T-helper 17 cell (primary cell): ENCODE results near the gene C1orf115. TPM values are rescaled to one million over a fixed set of nuclear protein-coding genes. Genes with fewer than 3 reads are reported as not detected.

Experiments used
- ATAC-seq: fragments of 150-1000 bp; cut with Tn5 transposase; 2 replicates; pipeline ENCODE4 v1.10.0; 2021; ENCODE audit warnings: mild to moderate bottlenecking, moderate library complexity
- DNase-seq, 3 donors: peaks; one replicate each; pipeline versions ENCODE4 v3.0.0 to v3.0.0-alpha.2; 2020 to 2021
- H3K9me3 ChIP-seq: one replicate; pipeline ENCODE4 v1.7.0; 2013; ENCODE audit warnings: low read length, mild to moderate bottlenecking; ENCODE audit not compliant: control insufficient read depth, poor library complexity, severe bottlenecking
- H3K27ac Mint-ChIP-seq: one replicate; pipeline ENCODE4 v1.8.0; 2022; ENCODE audit warnings: mild to moderate bottlenecking, moderate library complexity, mixed read lengths
- H3K27me3 Mint-ChIP-seq: one replicate; pipeline ENCODE4 v1.8.0; 2022; ENCODE audit warnings: mixed read lengths
- H3K36me3 Mint-ChIP-seq: one replicate; pipeline ENCODE4 v1.8.0; 2022; ENCODE audit warnings: low read depth, mixed read lengths
- H3K4me1 Mint-ChIP-seq: one replicate; pipeline ENCODE4 v1.8.0; 2022; ENCODE audit warnings: mild to moderate bottlenecking, mixed read lengths
- H3K4me3 Mint-ChIP-seq: one replicate; pipeline ENCODE4 v1.8.0; 2022; ENCODE audit warnings: mild to moderate bottlenecking, moderate library complexity, mixed read lengths
- total RNA-seq, 4 donors: library from RNA in 2 of 4; stranded (reverse) in 2 of 4; gene quantifications; one replicate each; pipeline ENCODE4 v1.2.3 and lab custom pipeline; 2022 to 2026

Gene C1orf115
- total RNA-seq, 2 donors from 2014 or later = 0.50 to 2.1 TPM

- ATAC-seq (no peak), DNase-seq (no peak)
- H3K36me3 Mint-ChIP-seq = no peaks in the 10 kb centered on the region
- H3K4me3 Mint-ChIP-seq = no peak overlapping the region
- no peaks in the 10 kb centered on the region for H3K4me1 Mint-ChIP-seq
- no peaks in the 10 kb centered on the region for H3K9me3 ChIP-seq
- H3K27ac Mint-ChIP-seq = no peak overlapping the region
- peaks cover 65% of the 10 kb centered on the region for H3K27me3 Mint-ChIP-seq
These were observed 52.4 kb downstream of the C1orf115 start for GRCh38 chr1:220742520-220742919.

DNA sequence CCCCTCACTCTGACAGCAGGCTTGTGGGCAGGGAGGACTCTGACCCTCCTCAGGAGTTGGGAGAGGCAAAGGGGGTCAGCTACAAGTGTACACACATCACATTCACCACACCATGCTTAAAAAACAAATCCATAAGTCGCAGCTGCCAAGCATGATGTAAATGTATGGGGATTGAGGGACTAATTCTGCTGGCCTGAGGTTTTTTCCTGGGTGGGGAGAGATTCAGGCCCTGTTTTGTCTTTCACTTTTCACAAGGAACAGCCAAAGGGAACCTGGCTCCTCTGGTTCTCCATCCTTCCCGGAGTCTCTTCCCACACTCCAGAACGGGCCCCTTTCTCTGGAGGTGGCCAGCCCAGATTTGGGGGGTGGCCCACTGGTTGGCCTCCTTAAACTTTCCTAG is 56.7 kb downstream of the C1orf115 start:
- peaks cover 9% of the 10 kb centered on the region for H3K4me1 Mint-ChIP-seq
- ATAC-seq (no peak), DNase-seq (no peak)
- peaks cover 79% of the 10 kb centered on the region for H3K27me3 Mint-ChIP-seq
- no peak overlapping the region for H3K4me3 Mint-ChIP-seq
- H3K9me3 ChIP-seq = no peaks in the 10 kb centered on the region
- H3K36me3 Mint-ChIP-seq = no peaks in the 10 kb centered on the region
- H3K27ac Mint-ChIP-seq = no peak overlapping the region

- Mint-ChIP-seq H3K4me3 (peak overlapping the region; percentile 69), H3K27ac (no peak overlapping the region), H3K36me3 (no peaks in the 10 kb centered on the region), H3K4me1 (peaks cover 13% of the 10 kb centered on the region), H3K27me3 (peaks cover 78% of the 10 kb centered on the region)
- DNase-seq (no peak), ATAC-seq (no peak)
- no peaks in the 10 kb centered on the region for H3K9me3 ChIP-seq
These were observed 57.4 kb downstream of the C1orf115 start for GRCh38 chr1:220747437-220748088.

- Mint-ChIP-seq H3K4me3 (peak within 1 kb of the TSS; percentile 70), H3K27me3 (peaks cover 74% of the 10 kb centered on the region), H3K27ac (no peak within 1 kb of the TSS), H3K4me1 (peaks cover 13% of the 10 kb centered on the region), H3K36me3 (no peaks in the 10 kb centered on the region)
- DNase-seq (no peak), ATAC-seq (peak; percentile 68)
- no peaks in the 10 kb centered on the region for H3K9me3 ChIP-seq
These were observed 58.1 kb downstream of the C1orf115 start, which contains the start of gene MTARC2 for GRCh38 chr1:220748089-220748934. TSS of gene MTARC2 (plus strand) at chr1:220748322. CDS start at chr1:220748532, 210 bp downstream.

Other genes with a start within 250 kb of the C1orf115 start
- under 1 TPM in 1 of 2 donors, not detected in 1; 0.10 TPM for gene MARK1, start 162.2 kb upstream of the C1orf115 start, total RNA-seq
- under 1 TPM in 1 of 2 donors, not detected in 1; 0.72 TPM for gene MTARC2, start 58.0 kb downstream of the C1orf115 start, total RNA-seq
- gene MTARC1, start 96.5 kb downstream of the C1orf115 start, total RNA-seq = under 1 TPM in 1 of 2 donors, not detected in 1; 0.75 TPM
- under 1 TPM; 0.26 to 0.94 TPM for gene HLX, start 189.1 kb downstream of the C1orf115 start, total RNA-seq